ENCODE data around the gene RBMY1F. TPM values are rescaled to one million over a fixed set of nuclear protein-coding genes. Genes with fewer than 3 reads are reported as not detected.
"Not testable (repeated sequence)": the region's sequence is repeated elsewhere in the genome, so short reads cannot be mapped to it uniquely, and the experiment has no call there.

The RBMY1F gene
- total RNA-seq (2021) (not detected in 2 replicates), Bru-seq, nascent RNA (not detected), BruChase-seq, experiment 1, labeled RNA remaining after a 2-hour chase (not detected), BruChase-seq, experiment 2, labeled RNA remaining after a 6-hour chase (not detected)
- long read RNA-seq = 0 reads

GRCh38 chrY:22182823-22183222 lies at the start of gene RBMY1F:
Gene RBMY1F, minus strand, starts transcription at chrY:22182923. Its CDS starts 1,954 bp downstream, at chrY:22180969.
- H3K9me3 ChIP-seq (ENCODE audit: insufficient read depth, low read depth); DNase-seq; intact Hi-C loops (cut with micrococcal nuclease; ENCODE audit: unreplicated experiment); H4K20me1 ChIP-seq (ENCODE audit: insufficient read depth); CTCF ChIA-PET; H3K9me2 ChIP-seq (ENCODE audit: insufficient read depth); H3K4me2 ChIP-seq; H3K79me2 ChIP-seq (ENCODE audit: low read depth); H3K27me3 ChIP-seq (ENCODE audit: insufficient read depth, low read depth); H2AFZ ChIP-seq; H3K27ac ChIP-seq; H3F3A ChIP-seq (ENCODE audit: insufficient read depth, low read depth); H3K36me3 ChIP-seq (ENCODE audit: low read depth); H3K4me1 ChIP-seq (replicated peaks; ENCODE audit: insufficient read depth); BruUV-seq (replicated peaks); H3K4me3 ChIP-seq; POLR2A ChIA-PET (ENCODE audit: unreplicated experiment): not testable (repeated sequence)

DNA sequence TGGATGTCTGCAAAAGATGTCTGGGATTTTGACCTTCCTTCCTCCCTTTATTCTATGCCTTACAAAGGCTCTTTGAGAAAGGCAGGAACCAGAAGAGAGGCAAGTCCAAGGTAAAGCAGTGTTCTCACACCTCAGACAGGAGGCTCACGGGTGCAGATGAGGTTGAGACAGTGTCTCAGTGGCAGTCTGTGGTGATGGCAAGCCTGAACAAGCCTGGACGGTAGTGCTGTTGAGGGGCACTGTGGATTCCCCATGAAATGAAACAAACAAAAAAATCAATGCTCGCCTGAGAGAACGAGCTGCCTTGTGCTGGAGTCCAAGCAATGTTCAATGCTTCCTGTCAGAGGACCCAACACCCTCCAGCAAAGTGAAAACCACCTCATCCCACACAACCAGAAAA lies 31.6 kb downstream of the RBMY1F start:
- H3K4me2 ChIP-seq; H2AFZ ChIP-seq; DNase-seq; CTCF ChIA-PET; H3K27ac ChIP-seq; H3K36me3 ChIP-seq (ENCODE audit: low read depth); H3K4me3 ChIP-seq; POLR2A ChIA-PET (ENCODE audit: unreplicated experiment); H3K9me2 ChIP-seq (ENCODE audit: insufficient read depth); H3F3A ChIP-seq (ENCODE audit: insufficient read depth, low read depth); H3K27me3 ChIP-seq (ENCODE audit: insufficient read depth, low read depth); H3K79me2 ChIP-seq (ENCODE audit: low read depth); intact Hi-C loops (cut with micrococcal nuclease; ENCODE audit: unreplicated experiment); BruUV-seq (replicated peaks); H4K20me1 ChIP-seq (ENCODE audit: insufficient read depth); H3K4me1 ChIP-seq (replicated peaks; ENCODE audit: insufficient read depth); H3K9me3 ChIP-seq (ENCODE audit: insufficient read depth, low read depth): not testable (repeated sequence)

DNA sequence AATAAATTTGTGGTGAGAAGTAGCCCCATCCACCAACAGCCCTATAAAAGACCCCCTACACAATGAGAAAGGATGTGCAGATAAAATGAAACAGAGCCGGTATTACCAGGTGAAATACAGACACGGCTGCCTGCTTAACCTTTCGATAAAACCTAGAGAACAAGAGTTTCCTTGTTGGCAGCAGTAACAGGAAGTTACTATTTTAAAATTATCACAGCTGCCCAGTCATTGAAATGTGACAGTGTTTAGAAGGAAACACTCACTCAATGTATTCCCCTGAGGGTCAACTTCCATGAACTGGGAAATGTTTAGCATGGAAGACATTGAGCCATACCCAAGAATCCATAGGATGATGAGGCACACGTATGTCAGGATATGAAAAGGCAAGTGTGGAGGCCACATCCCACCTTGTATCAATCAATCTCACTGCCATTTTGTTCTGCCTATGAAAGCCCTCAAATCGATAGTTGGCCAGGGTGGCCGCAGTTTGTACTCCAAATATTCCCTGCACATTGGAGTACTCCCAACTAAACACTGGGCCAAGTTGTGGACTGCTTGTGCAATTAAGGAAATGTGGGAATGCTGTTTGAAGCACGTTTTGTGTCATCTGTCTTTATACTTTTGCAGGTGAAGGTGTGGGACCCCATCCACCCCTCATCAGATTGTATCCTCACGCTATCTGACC lies 41.6 kb downstream of the RBMY1F start:
- CTCF ChIA-PET; H3K4me3 ChIP-seq; H3K27ac ChIP-seq; H3K4me1 ChIP-seq (replicated peaks; ENCODE audit: insufficient read depth); H3K36me3 ChIP-seq (ENCODE audit: low read depth); H2AFZ ChIP-seq; H4K20me1 ChIP-seq (ENCODE audit: insufficient read depth); POLR2A ChIA-PET (ENCODE audit: unreplicated experiment); H3K79me2 ChIP-seq (ENCODE audit: low read depth); DNase-seq; H3K9me3 ChIP-seq (ENCODE audit: insufficient read depth, low read depth); intact Hi-C loops (cut with micrococcal nuclease; ENCODE audit: unreplicated experiment); H3K27me3 ChIP-seq (ENCODE audit: insufficient read depth, low read depth); H3K9me2 ChIP-seq (ENCODE audit: insufficient read depth); H3K4me2 ChIP-seq; BruUV-seq (replicated peaks); H3F3A ChIP-seq (ENCODE audit: insufficient read depth, low read depth): not testable (repeated sequence)

DNA sequence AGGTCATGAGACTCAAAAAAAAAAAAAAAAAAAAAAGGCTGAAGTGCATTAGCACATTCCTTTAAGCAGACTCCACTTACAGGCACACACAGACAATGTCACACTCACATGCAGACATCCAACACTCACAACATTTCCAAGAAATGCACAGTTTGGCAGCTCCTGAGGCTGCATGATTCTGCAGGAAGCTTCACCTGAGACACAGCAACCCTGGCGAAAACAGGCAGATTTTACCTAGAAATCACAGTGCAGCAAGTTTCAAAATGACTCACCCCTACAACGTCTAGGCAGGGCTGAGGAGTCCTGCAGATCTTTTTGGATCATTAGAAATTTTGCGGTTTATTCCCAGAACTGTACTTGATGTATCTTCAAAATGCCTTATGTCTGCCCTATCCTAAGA lies 48.0 kb downstream of the RBMY1F start:
- H3K36me3 ChIP-seq (ENCODE audit: low read depth); H3K27ac ChIP-seq; H3K4me2 ChIP-seq; DNase-seq; H2AFZ ChIP-seq; H3K79me2 ChIP-seq (ENCODE audit: low read depth); H3K9me2 ChIP-seq (ENCODE audit: insufficient read depth); H3K4me1 ChIP-seq (replicated peaks; ENCODE audit: insufficient read depth); POLR2A ChIA-PET (ENCODE audit: unreplicated experiment); H3K27me3 ChIP-seq (ENCODE audit: insufficient read depth, low read depth); H3K4me3 ChIP-seq; BruUV-seq (replicated peaks); H4K20me1 ChIP-seq (ENCODE audit: insufficient read depth); H3K9me3 ChIP-seq (ENCODE audit: insufficient read depth, low read depth); intact Hi-C loops (cut with micrococcal nuclease; ENCODE audit: unreplicated experiment); H3F3A ChIP-seq (ENCODE audit: insufficient read depth, low read depth); CTCF ChIA-PET: not testable (repeated sequence)

GRCh38 chrY:22130494-22130893 lies 52.2 kb downstream of the RBMY1F start:
- H3K27me3 ChIP-seq (ENCODE audit: insufficient read depth, low read depth); H3K9me3 ChIP-seq (ENCODE audit: insufficient read depth, low read depth); BruUV-seq (replicated peaks); CTCF ChIA-PET; DNase-seq; H3K4me1 ChIP-seq (replicated peaks; ENCODE audit: insufficient read depth); H3K4me2 ChIP-seq; intact Hi-C loops (cut with micrococcal nuclease; ENCODE audit: unreplicated experiment); POLR2A ChIA-PET (ENCODE audit: unreplicated experiment); H3K79me2 ChIP-seq (ENCODE audit: low read depth); H3K9me2 ChIP-seq (ENCODE audit: insufficient read depth); H4K20me1 ChIP-seq (ENCODE audit: insufficient read depth); H3K36me3 ChIP-seq (ENCODE audit: low read depth); H3F3A ChIP-seq (ENCODE audit: insufficient read depth, low read depth); H3K4me3 ChIP-seq; H2AFZ ChIP-seq; H3K27ac ChIP-seq: not testable (repeated sequence)

Other genes starting within 250 kb of the RBMY1F start
- gene RBMY1J, start 220.5 kb upstream of the RBMY1F start, total RNA-seq (2021) = not detected in 2 replicates

Measured in PC-9 (cell line).